HUES6 (cell line): ENCODE measurements around the gene LMO7.

Experiments
- H3K27ac ChIP-seq: 2 replicates; pipeline ENCODE4 v1.7.0; 2013; ENCODE audit warnings: low read depth, mild to moderate bottlenecking, low read length, inconsistent platforms
- H3K27me3 ChIP-seq: 2 replicates; pipeline ENCODE4 v1.6.1; 2013; ENCODE audit warnings: low read length; ENCODE audit not compliant: control insufficient read depth, insufficient read depth
- H3K36me3 ChIP-seq: 2 replicates; pipeline ENCODE4 v1.6.1; 2013; ENCODE audit warnings: low read length; ENCODE audit not compliant: control insufficient read depth, insufficient read depth
- H3K4me1 ChIP-seq: 2 replicates; pipeline ENCODE4 v1.6.1; 2013; ENCODE audit warnings: low read length; ENCODE audit not compliant: control insufficient read depth, insufficient read depth
- H3K4me3 ChIP-seq: 2 replicates; pipeline ENCODE4 v1.5.1; 2013; ENCODE audit warnings: low read depth, low read length
- H3K9ac ChIP-seq: one replicate; pipeline ENCODE4 v1.6.1; 2013; ENCODE audit warnings: mild to moderate bottlenecking, low read length
- H3K9me3 ChIP-seq: 2 replicates; pipeline ENCODE4 v1.6.1; 2013; ENCODE audit warnings: low read depth, low read length; ENCODE audit not compliant: control insufficient read depth, insufficient read depth

LMO7 gene

GRCh38 chr13:75907044-75907443, 270.9 kb downstream of the LMO7 start:
- Histone ChIP-seq H3K4me3 (no peak overlapping the region), H3K27ac (no peak overlapping the region), H3K36me3 (no peaks in the 10 kb centered on the region), H3K9me3 (no peaks in the 10 kb centered on the region), H3K27me3 (no peaks in the 10 kb centered on the region), H3K4me1 (peaks cover 10% of the 10 kb centered on the region), H3K9ac (no peak overlapping the region)

- Histone ChIP-seq H3K4me1 (peaks cover 10% of the 10 kb centered on the region), H3K27me3 (no peaks in the 10 kb centered on the region), H3K4me3 (no peak overlapping the region), H3K9me3 (no peaks in the 10 kb centered on the region), H3K36me3 (no peaks in the 10 kb centered on the region), H3K27ac (no peak overlapping the region), H3K9ac (no peak overlapping the region)
Observed at GRCh38 chr13:75908141-75908540, 272.0 kb downstream of the LMO7 start.
